ENCODE measurements around the gene STKLD1. TPM values are rescaled to one million over a fixed set of nuclear protein-coding genes. Genes with fewer than 3 reads are reported as not detected.

The STKLD1 gene
- total RNA-seq, 1 experiment from 2014 or later: 4.1 TPM

- Histone ChIP-seq H3K27ac (ENCODE audit: low read length) (no peak overlapping the region), H3K36me3 (ENCODE audit: low read depth, low read length) (peaks cover 23% of the 10 kb centered on the region), H3K9me3 (ENCODE audit: low read length) (no peaks in the 10 kb centered on the region), H3K27me3 (ENCODE audit: low read length) (no peaks in the 10 kb centered on the region), H3K4me1 (ENCODE audit: insufficient read depth, low read length) (peaks cover 12% of the 10 kb centered on the region), H3F3A (ENCODE audit: low read length, unreplicated experiment) (no peaks in the 10 kb centered on the region), H3K9ac (ENCODE audit: low read length) (no peak overlapping the region), H3K79me2 (ENCODE audit: low read length) (peaks cover 27% of the 10 kb centered on the region), H2AFZ (ENCODE audit: low read length) (no peak overlapping the region), H3K4me3 (ENCODE audit: low read length) (no peak overlapping the region), H4K20me1 (ENCODE audit: low read length) (no peaks in the 10 kb centered on the region), H3K4me2 (ENCODE audit: low read length) (no peak overlapping the region), H3K9me2 (replicated peaks; ENCODE audit: low read length) (no peaks in the 10 kb centered on the region)
- no peak for ATAC-seq
- TF ChIP-seq EZH2phosphoT487 (IDR thresholded peaks at IDR 0.05; ENCODE audit: borderline replicate concordance, low read length) (no peak), EZH2 (IDR thresholded peaks at IDR 0.05; ENCODE audit: low read length, unreplicated experiment) (no peak), CTCF (conservative IDR thresholded peaks at IDR 0.05; ENCODE audit: low read depth, low read length) (no peak)
- no peak for DNase-seq
- BruUV-seq (replicated peaks): no TSS peak
- ChIA-PET POLR2A (ENCODE audit: unreplicated experiment) (no interaction called here), CTCF (interaction anchor here (1.0 kb wide), 1 partner anchor 93 kb away, joined by 3 read pairs; no protein-coding TSS in a partner anchor)
- intact Hi-C loops (cut with micrococcal nuclease): no loop called here
Measured at GRCh38 chr9:133331221-133331620, 44.9 kb upstream of the STKLD1 start.

- no peak for DNase-seq
- POLR2A ChIA-PET (ENCODE audit: unreplicated experiment): no interaction called here
- Histone ChIP-seq H3K27ac (ENCODE audit: low read length) (no peak overlapping the region), H3K4me1 (ENCODE audit: insufficient read depth, low read length) (peaks cover 17% of the 10 kb centered on the region), H3K9me2 (replicated peaks; ENCODE audit: low read length) (no peaks in the 10 kb centered on the region), H2AFZ (ENCODE audit: low read length) (no peak overlapping the region), H3K27me3 (ENCODE audit: low read length) (no peaks in the 10 kb centered on the region), H3F3A (ENCODE audit: low read length, unreplicated experiment) (no peaks in the 10 kb centered on the region), H3K4me2 (ENCODE audit: low read length) (no peak overlapping the region), H3K79me2 (ENCODE audit: low read length) (peaks cover 27% of the 10 kb centered on the region), H3K36me3 (ENCODE audit: low read depth, low read length) (peaks cover 23% of the 10 kb centered on the region), H3K9ac (ENCODE audit: low read length) (no peak overlapping the region), H3K9me3 (ENCODE audit: low read length) (no peaks in the 10 kb centered on the region), H4K20me1 (ENCODE audit: low read length) (no peaks in the 10 kb centered on the region), H3K4me3 (ENCODE audit: low read length) (no peak overlapping the region)
- ATAC-seq: no peak
- no TSS peak for BruUV-seq (replicated peaks)
- CTCF ChIA-PET: no interaction called here
- TF ChIP-seq EZH2 (IDR thresholded peaks at IDR 0.05; ENCODE audit: low read length, unreplicated experiment): no peak
- no peak for TF ChIP-seq CTCF (conservative IDR thresholded peaks at IDR 0.05; ENCODE audit: low read depth, low read length)
- TF ChIP-seq EZH2phosphoT487 (IDR thresholded peaks at IDR 0.05; ENCODE audit: borderline replicate concordance, low read length): no peak
- intact Hi-C loops (cut with micrococcal nuclease): no loop called here
Measured at GRCh38 chr9:133331641-133332380, 44.4 kb upstream of the STKLD1 start.

DNA sequence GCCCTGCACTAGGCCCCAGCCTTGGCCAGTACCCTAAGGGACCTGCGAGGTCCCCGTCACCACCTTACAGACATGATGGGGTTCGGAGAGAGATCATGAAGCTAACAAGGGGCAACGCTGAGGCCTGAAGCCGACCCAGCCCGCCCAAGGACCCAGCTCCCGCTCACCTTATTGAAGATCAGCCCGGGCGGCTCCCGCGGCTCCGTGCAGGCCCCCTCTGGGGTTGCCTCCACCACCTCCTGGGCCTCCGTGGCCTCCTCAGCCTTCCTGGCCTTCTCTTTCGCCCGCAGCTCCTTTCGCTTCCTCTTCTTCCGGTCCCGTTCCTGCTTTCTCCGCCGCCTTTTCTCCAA, 43.8 kb upstream of the STKLD1 start:
- Histone ChIP-seq H3K4me2 (ENCODE audit: low read length) (no peak overlapping the region), H3K27ac (ENCODE audit: low read length) (no peak overlapping the region), H3K79me2 (ENCODE audit: low read length) (peaks cover 27% of the 10 kb centered on the region), H3F3A (ENCODE audit: low read length, unreplicated experiment) (no peaks in the 10 kb centered on the region), H3K9me3 (ENCODE audit: low read length) (no peaks in the 10 kb centered on the region), H3K36me3 (ENCODE audit: low read depth, low read length) (peaks cover 23% of the 10 kb centered on the region), H3K4me1 (ENCODE audit: insufficient read depth, low read length) (peaks cover 17% of the 10 kb centered on the region), H2AFZ (ENCODE audit: low read length) (no peak overlapping the region), H3K4me3 (ENCODE audit: low read length) (no peak overlapping the region), H3K9ac (ENCODE audit: low read length) (no peak overlapping the region), H4K20me1 (ENCODE audit: low read length) (no peaks in the 10 kb centered on the region), H3K9me2 (replicated peaks; ENCODE audit: low read length) (no peaks in the 10 kb centered on the region), H3K27me3 (ENCODE audit: low read length) (no peaks in the 10 kb centered on the region)
- TF ChIP-seq EZH2phosphoT487 (IDR thresholded peaks at IDR 0.05; ENCODE audit: borderline replicate concordance, low read length) (no peak), EZH2 (IDR thresholded peaks at IDR 0.05; ENCODE audit: low read length, unreplicated experiment) (no peak), CTCF (conservative IDR thresholded peaks at IDR 0.05; ENCODE audit: low read depth, low read length) (no peak)
- intact Hi-C loops (cut with micrococcal nuclease): no loop called here
- ChIA-PET CTCF (no interaction called here), POLR2A (ENCODE audit: unreplicated experiment) (no interaction called here)
- no TSS peak for BruUV-seq (replicated peaks)
- no peak for DNase-seq
- ATAC-seq: no peak
